PC-3 (cell line): ENCODE data around the gene EIF3B.

Source experiments
- EZH2 ChIP-seq: fragments of 300-600 bp; sonication (generic); IDR thresholded peaks from one replicate; pipeline ENCODE4 v1.6.1; 2017; ENCODE audit warnings: antibody characterized with exemption, mild to moderate bottlenecking, low read length; ENCODE audit not compliant: unreplicated experiment
- EZH2phosphoT487 ChIP-seq: fragments of 300-600 bp; sonication (generic); IDR thresholded peaks from 2 replicates; pipeline ENCODE4 v1.6.1; 2018; ENCODE audit warnings: mild to moderate bottlenecking, antibody characterized with exemption, low read length, borderline replicate concordance
- TF ChIP-seq, protein P1 (sequence below): fragments of 300-600 bp; sonication (generic); conservative IDR thresholded peaks from 2 replicates; pipeline ENCODE4 v1.5.1; 2017; ENCODE audit warnings: antibody characterized with exemption, low read depth, mild to moderate bottlenecking, low read length

DNA sequence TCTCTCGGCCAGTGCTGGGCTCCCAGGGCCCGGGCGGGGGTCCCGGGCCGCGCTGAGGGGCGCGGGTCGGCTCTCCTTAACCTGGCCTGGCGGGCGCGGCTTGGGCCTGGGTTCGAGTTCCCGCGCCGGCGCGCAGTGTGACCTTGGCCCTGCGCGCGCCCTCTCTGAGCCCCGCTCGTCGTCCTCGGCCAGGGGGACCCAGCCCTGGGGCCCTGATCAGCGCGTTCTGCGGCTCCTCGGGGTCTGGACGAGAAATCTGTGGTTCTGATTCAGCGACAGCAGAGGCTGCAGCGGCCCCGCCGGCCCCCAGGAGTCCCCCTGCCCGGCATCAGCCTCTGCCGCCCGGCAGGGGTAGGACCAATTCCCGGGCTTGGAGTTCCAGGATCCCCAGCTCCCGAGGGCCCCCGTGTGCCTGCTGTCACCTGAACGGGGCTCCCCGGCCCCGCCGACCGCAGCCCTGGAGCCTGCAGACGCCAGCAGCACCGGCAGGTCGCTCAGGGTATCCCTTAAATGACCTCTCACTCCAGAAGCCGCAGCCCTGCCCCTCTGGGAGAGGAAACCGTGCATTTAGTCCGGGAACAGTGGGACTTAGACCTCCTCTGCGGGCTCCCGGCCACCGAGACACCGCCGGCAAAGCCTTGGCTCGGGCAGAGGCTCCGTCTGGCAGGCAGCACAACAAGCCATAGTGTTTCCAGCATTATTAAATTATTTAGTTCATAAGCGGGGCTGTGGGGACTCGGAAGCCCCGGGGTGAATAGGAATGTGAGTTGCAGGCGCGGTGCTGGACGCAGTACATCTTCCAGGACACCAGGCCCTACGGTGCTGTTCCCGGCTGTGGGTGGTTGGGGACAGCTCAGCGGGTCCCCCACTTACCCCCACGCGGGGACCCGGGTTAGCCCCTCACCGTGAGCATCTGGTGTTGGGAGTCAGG lies 49.4 kb downstream of the EIF3B start:
- TF ChIP-seq EZH2: no peak
- TF ChIP-seq, protein P1, sequence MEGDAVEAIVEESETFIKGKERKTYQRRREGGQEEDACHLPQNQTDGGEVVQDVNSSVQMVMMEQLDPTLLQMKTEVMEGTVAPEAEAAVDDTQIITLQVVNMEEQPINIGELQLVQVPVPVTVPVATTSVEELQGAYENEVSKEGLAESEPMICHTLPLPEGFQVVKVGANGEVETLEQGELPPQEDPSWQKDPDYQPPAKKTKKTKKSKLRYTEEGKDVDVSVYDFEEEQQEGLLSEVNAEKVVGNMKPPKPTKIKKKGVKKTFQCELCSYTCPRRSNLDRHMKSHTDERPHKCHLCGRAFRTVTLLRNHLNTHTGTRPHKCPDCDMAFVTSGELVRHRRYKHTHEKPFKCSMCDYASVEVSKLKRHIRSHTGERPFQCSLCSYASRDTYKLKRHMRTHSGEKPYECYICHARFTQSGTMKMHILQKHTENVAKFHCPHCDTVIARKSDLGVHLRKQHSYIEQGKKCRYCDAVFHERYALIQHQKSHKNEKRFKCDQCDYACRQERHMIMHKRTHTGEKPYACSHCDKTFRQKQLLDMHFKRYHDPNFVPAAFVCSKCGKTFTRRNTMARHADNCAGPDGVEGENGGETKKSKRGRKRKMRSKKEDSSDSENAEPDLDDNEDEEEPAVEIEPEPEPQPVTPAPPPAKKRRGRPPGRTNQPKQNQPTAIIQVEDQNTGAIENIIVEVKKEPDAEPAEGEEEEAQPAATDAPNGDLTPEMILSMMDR: no peak; the same call in 1 of the 2 replicates
- TF ChIP-seq EZH2phosphoT487: no peak
